AG04450 (cell line): Measurements from ENCODE around the gene CD9. TPM values are rescaled to one million over a fixed set of nuclear protein-coding genes. Genes with fewer than 3 reads are reported as not detected.

Source experiments
- CTCF ChIA-PET: fragments of 300-600, 350-600 bp; formaldehyde crosslinking; extraction: SDS; loops from one replicate; lab custom pipeline; 2022; ENCODE audit warnings: antibody characterized with exemption, inconsistent platforms; lab: Charles Lee
- POLR2A ChIA-PET: fragments of 350-600 bp; formaldehyde crosslinking; extraction: SDS; loops from one replicate; lab custom pipeline; 2021; ENCODE audit warnings: antibody characterized with exemption, inconsistent platforms; lab: Yijun Ruan, JAX
- DNase-seq: peaks from one replicate; pipeline ENCODE4 v3.0.0-alpha.2; 2011; ENCODE audit warnings: low read depth, low spot score
- H3K27ac ChIP-seq: one replicate; pipeline ENCODE4 v1.5.1; 2012; ENCODE audit warnings: low read depth, low read length, control low read depth
- H3K27me3 ChIP-seq: one replicate; pipeline ENCODE4 v1.6.0; 2012; ENCODE audit warnings: low read length; ENCODE audit not compliant: control insufficient read depth, insufficient read depth
- H3K4me3 ChIP-seq: 2 replicates; pipeline ENCODE4 v1.5.1; 2011; ENCODE audit warnings: mild to moderate bottlenecking, low read depth, low read length, control low read depth
- H3K9me3 ChIP-seq: 2 replicates; pipeline ENCODE4 v1.5.1; 2012; ENCODE audit warnings: low read length; ENCODE audit not compliant: control insufficient read depth, insufficient read depth
- CTCF ChIP-seq: IDR thresholded peaks from 2 replicates; pipeline ENCODE4 v1.5.1; 2011; ENCODE audit warnings: low read depth, low read length, control low read depth, inconsistent platforms
- polyA plus RNA-seq: library from polyadenylated mRNA; depleted of rRNA; stranded (reverse); fragments of >200 nt; gene quantifications from 2 replicates; pipeline ENCODE4 v1.2.3, GENCODE V29; 2011

The CD9 gene
- polyA plus RNA-seq, 1 experiment: 177 TPM

- H3K27ac ChIP-seq: no peak overlapping the region
- POLR2A ChIA-PET: no interaction called here
- no peak for TF ChIP-seq CTCF
- no peaks in the 10 kb centered on the region for H3K27me3 ChIP-seq
- no peak for DNase-seq
- CTCF ChIA-PET: no interaction called here
- H3K4me3 ChIP-seq: no peak overlapping the region
- H3K9me3 ChIP-seq: no peaks in the 10 kb centered on the region
These were observed 38.7 kb downstream of the CD9 start for GRCh38 chr12:6238875-6239274.

GRCh38 chr12:6241495-6241894 is 41.3 kb downstream of the CD9 start:
- POLR2A ChIA-PET: no interaction called here

GRCh38 chr12:6249580-6249979 is 49.4 kb downstream of the CD9 start:
- ChIA-PET POLR2A (no interaction called here), CTCF (interaction anchor here (1.2 to 2.5 kb wide), 3 partner anchors 29 to 55 kb away, joined by 3 to 8 read pairs (median 4); no protein-coding TSS in a partner anchor)
- DNase-seq: no peak
- H3K9me3 ChIP-seq: peaks cover 7% of the 10 kb centered on the region
- H3K27ac ChIP-seq: no peak overlapping the region
- no peak overlapping the region for H3K4me3 ChIP-seq
- no peak for TF ChIP-seq CTCF
- H3K27me3 ChIP-seq: peaks cover 24% of the 10 kb centered on the region

More at GRCh38 chr12:6241495-6241894, 41.3 kb downstream of the CD9 start:
- Histone ChIP-seq H3K27me3 (peaks cover 4% of the 10 kb centered on the region), H3K9me3 (peaks cover 8% of the 10 kb centered on the region), H3K27ac (no peak overlapping the region), H3K4me3 (no peak overlapping the region)
- DNase-seq: no peak
- TF ChIP-seq CTCF: no peak
- CTCF ChIA-PET: interaction anchor here (1.2 kb wide), 1 partner anchor 37 kb away, joined by 3 read pairs; no protein-coding TSS in a partner anchor

GRCh38 chr12:6250343-6250742 is 50.1 kb downstream of the CD9 start:
- CTCF ChIA-PET: interaction anchor here (1.3 to 2.5 kb wide), 3 partner anchors 34 to 262 kb away, joined by 4 to 8 read pairs (median 4); no protein-coding TSS in a partner anchor
- peaks cover under 1% of the 10 kb centered on the region; the same call in 1 of the 2 replicates for H3K9me3 ChIP-seq
- TF ChIP-seq CTCF: no peak
- POLR2A ChIA-PET: interaction anchor here (0.6 kb wide), 1 partner anchor 20 kb away, joined by 6 read pairs; no protein-coding TSS in a partner anchor
- no peak overlapping the region for H3K4me3 ChIP-seq
- peaks cover 19% of the 10 kb centered on the region for H3K27me3 ChIP-seq
- H3K27ac ChIP-seq: no peak overlapping the region
- DNase-seq: no peak

- H3K27me3 ChIP-seq: peaks cover 23% of the 10 kb centered on the region
- ChIA-PET CTCF (no interaction called here), POLR2A (no interaction called here)
- no peak overlapping the region for H3K4me3 ChIP-seq
- no peak for DNase-seq
- no peak overlapping the region for H3K27ac ChIP-seq
- no peaks in the 10 kb centered on the region for H3K9me3 ChIP-seq
- TF ChIP-seq CTCF: no peak
These were observed 53.1 kb downstream of the CD9 start for GRCh38 chr12:6253278-6253677.
